Osteoblast (primary cell): ENCODE results near the gene ERBB4. TPM values are rescaled to one million over a fixed set of nuclear protein-coding genes. Genes with fewer than 3 reads are reported as not detected.

Experiments
- DNase-seq: peaks from one replicate; pipeline ENCODE4 v3.0.0; 2011; ENCODE audit warnings: low spot score, mixed read lengths; ENCODE audit not compliant: insufficient read length; ENCODE audit errors: missing footprints
- H2AFZ ChIP-seq: 2 replicates; pipeline ENCODE4 v1.6.0; 2011; ENCODE audit warnings: mild to moderate bottlenecking, low read length
- H3K27ac ChIP-seq: 2 replicates; pipeline ENCODE4 v1.5.1; 2011; ENCODE audit warnings: mild to moderate bottlenecking, low read depth, low read length, moderate library complexity
- H3K27me3 ChIP-seq: 2 replicates; pipeline ENCODE4 v1.6.0; 2012; ENCODE audit warnings: mild to moderate bottlenecking, control low read depth, inconsistent platforms, low read length, moderate library complexity; ENCODE audit not compliant: insufficient read depth
- H3K36me3 ChIP-seq: 2 replicates; pipeline ENCODE4 v1.5.1; 2011; ENCODE audit warnings: mild to moderate bottlenecking, low read length, control low read depth, moderate library complexity; ENCODE audit not compliant: insufficient read depth
- H3K4me1 ChIP-seq: 2 replicates; pipeline ENCODE4 v1.5.1; 2011; ENCODE audit warnings: mild to moderate bottlenecking, low read length, control low read depth, moderate library complexity; ENCODE audit not compliant: insufficient read depth
- H3K4me2 ChIP-seq: 2 replicates; pipeline ENCODE4 v1.6.0; 2011; ENCODE audit warnings: mild to moderate bottlenecking, low read length; ENCODE audit not compliant: insufficient read depth
- H3K4me3 ChIP-seq: fragments of 200-600 bp; sonication (generic); 3 replicates; pipeline ENCODE4 v1.5.1; 2012; ENCODE audit warnings: mild to moderate bottlenecking, low read length, inconsistent platforms; ENCODE audit not compliant: insufficient read depth
- H3K79me2 ChIP-seq: 2 replicates; pipeline ENCODE4 v1.6.0; 2012; ENCODE audit warnings: mild to moderate bottlenecking, low read length, control low read depth, inconsistent platforms; ENCODE audit not compliant: insufficient read depth
- H3K9me3 ChIP-seq: 2 replicates; pipeline ENCODE4 v1.5.1; 2011; ENCODE audit warnings: low read depth, low read length, control low read depth
- H4K20me1 ChIP-seq: 2 replicates; pipeline ENCODE4 v1.6.0; 2012; ENCODE audit warnings: mild to moderate bottlenecking, low read length, control low read depth; ENCODE audit not compliant: insufficient read depth
- CTCF ChIP-seq: IDR thresholded peaks from 2 replicates; pipeline ENCODE4 v1.5.1; 2011; ENCODE audit warnings: mild to moderate bottlenecking, low read depth, low read length, moderate library complexity; ENCODE audit errors: extremely low read depth
- total RNA-seq: library from RNA; depleted of rRNA; stranded (reverse); fragments of >200 nt; gene quantifications from 2 replicates; pipeline ENCODE4 v1.2.3, GENCODE V29; 2012

The ERBB4 gene
- total RNA-seq, 1 donor, result under 0.01 TPM

GRCh38 chr2:211835695-211836094, 702.9 kb downstream of the ERBB4 start:
- H3K27ac ChIP-seq, result no peak overlapping the region
- H4K20me1 ChIP-seq, result no peaks in the 10 kb centered on the region
- H3K79me2 ChIP-seq, result no peaks in the 10 kb centered on the region
- H3K27me3 ChIP-seq, result no peaks in the 10 kb centered on the region
- no peak for DNase-seq
- no peak overlapping the region for H2AFZ ChIP-seq
- H3K4me1 ChIP-seq, result no peaks in the 10 kb centered on the region
- H3K4me3 ChIP-seq, result no peak overlapping the region
- H3K36me3 ChIP-seq, result no peaks in the 10 kb centered on the region
- no peak for TF ChIP-seq CTCF
- no peaks in the 10 kb centered on the region for H3K9me3 ChIP-seq
- H3K4me2 ChIP-seq, result no peak overlapping the region

- H3K4me2 ChIP-seq, result no peak overlapping the region
- H2AFZ ChIP-seq, result no peak overlapping the region
- H4K20me1 ChIP-seq, result no peaks in the 10 kb centered on the region
- H3K4me3 ChIP-seq, result no peak overlapping the region
- H3K36me3 ChIP-seq, result no peaks in the 10 kb centered on the region
- TF ChIP-seq CTCF, result no peak
- no peaks in the 10 kb centered on the region for H3K27me3 ChIP-seq
- no peak overlapping the region for H3K27ac ChIP-seq
- H3K9me3 ChIP-seq, result no peaks in the 10 kb centered on the region
- DNase-seq, result no peak
- no peaks in the 10 kb centered on the region for H3K79me2 ChIP-seq
- H3K4me1 ChIP-seq, result no peaks in the 10 kb centered on the region
Measured at GRCh38 chr2:211833582-211834279, 704.9 kb downstream of the ERBB4 start.

GRCh38 chr2:211829725-211830124, 708.9 kb downstream of the ERBB4 start:
- no peak for TF ChIP-seq CTCF
- Histone ChIP-seq H3K9me3 (no peaks in the 10 kb centered on the region), H2AFZ (no peak overlapping the region), H3K36me3 (no peaks in the 10 kb centered on the region), H3K79me2 (no peaks in the 10 kb centered on the region), H4K20me1 (no peaks in the 10 kb centered on the region), H3K4me1 (no peaks in the 10 kb centered on the region), H3K27ac (no peak overlapping the region), H3K4me3 (no peak overlapping the region), H3K27me3 (no peaks in the 10 kb centered on the region), H3K4me2 (no peak overlapping the region)
- DNase-seq, result no peak

GRCh38 chr2:211823886-211824479, 714.6 kb downstream of the ERBB4 start:
- DNase-seq, result no peak
- no peaks in the 10 kb centered on the region for H3K9me3 ChIP-seq
- no peaks in the 10 kb centered on the region for H3K79me2 ChIP-seq
- no peaks in the 10 kb centered on the region for H3K4me1 ChIP-seq
- no peaks in the 10 kb centered on the region for H3K27me3 ChIP-seq
- no peaks in the 10 kb centered on the region for H4K20me1 ChIP-seq
- H3K4me2 ChIP-seq, result no peak overlapping the region
- no peak overlapping the region for H2AFZ ChIP-seq
- no peak overlapping the region for H3K27ac ChIP-seq
- H3K36me3 ChIP-seq, result no peaks in the 10 kb centered on the region
- H3K4me3 ChIP-seq, result no peak overlapping the region
- no peak for TF ChIP-seq CTCF
